K562 (cell line): ENCODE results near the gene CAMK2D.

Experiments used
- CEBPG ChIP-seq, 3 experiments: fragments of 200-800 bp in 1 of 3; sonication (Bioruptor generic) in 1 of 3; sonication (generic) in 1 of 3; formaldehyde crosslinking in 1 of 3; IDR thresholded peaks in 2 of 3; conservative IDR thresholded peaks in 1 of 3; 2 replicates each; pipeline versions ENCODE4 v1.6.1 to v1.8.0; 2016 to 2022; ENCODE audit warnings: missing compliant biosample characterization in 2 of 3, missing genetic modification characterization in 2 of 3, mild to moderate bottlenecking in 1 of 3, missing genetic modification reagents in 1 of 3
- EP300 ChIP-seq: IDR thresholded peaks from 2 replicates; pipeline ENCODE4 v1.6.1; 2012; ENCODE audit warnings: low read length, improper control_type of control experiment
- NEUROD1 ChIP-seq: fragments of 150-350 bp; IDR thresholded peaks from 2 replicates; pipeline ENCODE4 v1.6.1; 2014; ENCODE audit warnings: borderline replicate concordance, low read length, low read depth; ENCODE audit not compliant: partially characterized antibody
- RFX5 ChIP-seq: IDR thresholded peaks from 2 replicates; pipeline ENCODE4 v1.6.1; 2011; ENCODE audit warnings: low read depth, mild to moderate bottlenecking, improper control_type of control experiment, low read length
- SREBF2 ChIP-seq: sonication (generic); formaldehyde crosslinking; IDR thresholded peaks from 2 replicates; pipeline ENCODE4 v1.4.0; 2020; ENCODE audit warnings: mild to moderate bottlenecking, missing genetic modification reagents
- TF ChIP-seq, protein P1 (sequence below): sonication (generic); formaldehyde crosslinking; IDR thresholded peaks from 2 replicates; pipeline ENCODE4 v1.8.1; 2022; ENCODE audit warnings: missing genetic modification reagents

DNA sequence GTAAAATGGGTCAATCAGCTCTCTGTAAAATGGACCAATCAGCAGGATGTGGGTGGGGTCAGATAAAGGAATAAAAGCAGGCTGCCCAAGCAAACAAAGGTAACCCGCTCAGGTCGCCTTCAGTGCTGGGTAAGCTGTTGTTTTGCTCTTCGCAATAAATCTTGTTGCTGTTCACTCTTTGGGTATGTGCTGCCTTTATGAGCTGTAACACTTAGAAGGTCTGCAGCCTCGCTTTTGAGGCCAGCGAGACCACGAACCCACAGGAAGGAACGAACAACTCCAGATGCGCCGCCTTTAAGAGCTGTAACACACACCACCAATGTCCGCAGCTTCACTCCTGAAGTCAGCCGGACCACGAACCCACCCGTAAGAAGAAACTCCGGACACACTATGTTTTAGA, 11.5 kb upstream of the CAMK2D start:
- TF ChIP-seq CEBPG (CRISPR knock-in tag; IDR thresholded peaks at IDR 0.05) (no peak), CEBPG (tag; conservative IDR thresholded peaks at IDR 0.05 in 1 of 2, IDR thresholded peaks at IDR 0.05 in 1 of 2) (no peak), EP300 (no peak), SREBF2 (CRISPR knock-in tag) (no peak), NEUROD1 (no peak), RFX5 (no peak)
- TF ChIP-seq, protein P1, sequence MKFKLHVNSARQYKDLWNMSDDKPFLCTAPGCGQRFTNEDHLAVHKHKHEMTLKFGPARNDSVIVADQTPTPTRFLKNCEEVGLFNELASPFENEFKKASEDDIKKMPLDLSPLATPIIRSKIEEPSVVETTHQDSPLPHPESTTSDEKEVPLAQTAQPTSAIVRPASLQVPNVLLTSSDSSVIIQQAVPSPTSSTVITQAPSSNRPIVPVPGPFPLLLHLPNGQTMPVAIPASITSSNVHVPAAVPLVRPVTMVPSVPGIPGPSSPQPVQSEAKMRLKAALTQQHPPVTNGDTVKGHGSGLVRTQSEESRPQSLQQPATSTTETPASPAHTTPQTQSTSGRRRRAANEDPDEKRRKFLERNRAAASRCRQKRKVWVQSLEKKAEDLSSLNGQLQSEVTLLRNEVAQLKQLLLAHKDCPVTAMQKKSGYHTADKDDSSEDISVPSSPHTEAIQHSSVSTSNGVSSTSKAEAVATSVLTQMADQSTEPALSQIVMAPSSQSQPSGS, result no peak
